ENCODE data around the gene CLIP4.
A peak's percentile ranks its signal among the peaks of the same experiment; 100 is the strongest.
"Not testable (repeated sequence)": the region's sequence is repeated elsewhere in the genome, so short reads cannot be mapped to it uniquely, and the experiment has no call there.

CLIP4 gene

DNA sequence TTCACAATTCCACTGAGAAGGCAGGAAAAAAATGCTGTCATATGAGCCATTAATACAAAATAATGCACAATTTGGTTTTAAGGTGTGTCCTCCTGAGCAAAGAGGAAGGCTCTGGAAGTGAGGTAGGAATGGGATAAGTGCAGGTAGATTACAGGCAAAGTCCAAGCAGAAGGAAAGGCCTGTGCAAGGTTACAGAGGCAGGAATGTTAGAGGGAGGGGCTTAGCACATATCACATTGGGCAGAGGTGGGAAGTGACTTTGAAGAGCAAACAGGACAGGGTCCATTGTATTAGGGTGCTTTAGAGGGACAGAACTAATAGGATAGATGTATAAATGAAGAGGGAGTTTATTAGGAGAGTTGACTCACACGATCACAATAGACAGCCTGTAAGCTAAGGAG is 14.7 kb upstream of the CLIP4 start:
- DNase-seq = no peak

DNA sequence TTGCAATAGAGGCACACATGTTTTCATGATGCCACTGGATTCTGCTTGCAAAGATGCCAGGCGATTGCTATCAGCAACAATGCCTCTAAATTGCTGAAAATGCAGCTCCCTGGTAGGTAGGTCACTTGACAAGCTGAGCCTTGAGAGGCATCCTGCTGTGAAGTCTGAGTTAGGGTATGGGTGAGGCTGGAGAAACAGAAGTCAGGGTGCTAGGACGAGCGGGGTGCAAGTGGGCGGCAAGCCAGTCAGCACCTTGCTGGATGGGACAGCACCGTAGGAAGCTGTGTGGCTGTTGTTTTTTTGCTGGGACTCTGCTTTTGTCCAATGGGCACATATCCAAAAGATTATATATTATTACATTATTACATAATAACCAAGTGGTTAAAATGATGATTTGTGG is 10.5 kb upstream of the CLIP4 start:
- no peak for DNase-seq

DNA sequence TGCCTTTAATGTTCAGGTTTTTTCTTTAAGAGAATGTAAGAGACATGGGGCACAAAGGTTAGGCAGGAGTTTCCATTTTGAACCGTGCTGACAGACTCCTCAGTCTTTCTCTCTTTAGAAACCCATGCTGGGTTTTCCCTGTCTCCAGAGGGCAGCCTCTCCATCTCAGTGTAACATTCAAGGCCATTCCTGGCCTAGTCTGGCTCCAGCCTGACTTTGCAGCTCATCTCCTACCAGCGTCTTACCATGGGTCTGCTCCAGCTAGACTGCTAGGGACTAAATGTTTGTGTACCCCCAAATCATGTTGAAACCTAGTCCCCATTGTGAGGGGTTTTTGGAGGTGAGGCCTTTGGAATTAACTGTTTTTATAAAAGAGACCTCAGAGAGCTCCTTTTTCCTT is 9.8 kb upstream of the CLIP4 start:
- DNase-seq = no peak

DNA sequence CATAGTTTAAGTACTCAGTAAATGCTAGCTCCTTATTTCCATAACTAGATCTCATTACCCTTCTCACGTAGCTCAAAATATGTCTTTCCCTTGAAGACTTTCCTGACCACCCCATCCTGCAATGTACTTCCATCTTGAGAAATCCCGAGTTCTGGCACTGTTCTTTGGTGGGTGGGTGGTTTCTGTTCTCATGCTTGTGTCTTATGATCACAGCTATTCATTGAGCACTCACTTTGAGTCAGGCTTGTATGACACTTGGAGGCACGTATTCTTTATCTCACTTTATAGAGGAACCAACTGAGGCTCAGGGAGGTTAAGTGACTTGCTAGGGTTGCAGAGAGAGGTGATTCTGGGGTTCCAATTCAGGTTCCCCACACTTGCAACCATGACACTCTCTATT is 9.0 kb upstream of the CLIP4 start:
- DNase-seq = no peak

DNA sequence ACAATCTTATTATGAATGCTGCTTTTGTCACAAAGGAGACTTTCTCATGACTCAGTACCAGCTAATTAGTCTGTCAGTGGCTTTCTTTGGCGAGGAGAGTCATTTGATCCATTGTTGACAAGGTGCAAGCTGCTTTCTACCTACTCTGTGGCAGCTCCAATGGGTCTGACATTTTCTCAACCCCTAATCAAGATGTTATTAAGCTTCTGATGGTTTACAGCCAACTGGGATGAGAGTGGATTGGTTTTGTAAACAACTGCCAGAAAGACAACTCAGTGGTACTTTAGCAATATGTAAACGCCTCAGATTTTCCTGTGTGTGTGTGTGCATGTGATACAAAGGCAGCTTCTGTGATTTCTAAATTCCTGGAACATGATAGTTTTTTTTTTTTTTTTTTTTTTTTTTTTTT is 8.2 kb upstream of the CLIP4 start:
- DNase-seq = no peak

DNA sequence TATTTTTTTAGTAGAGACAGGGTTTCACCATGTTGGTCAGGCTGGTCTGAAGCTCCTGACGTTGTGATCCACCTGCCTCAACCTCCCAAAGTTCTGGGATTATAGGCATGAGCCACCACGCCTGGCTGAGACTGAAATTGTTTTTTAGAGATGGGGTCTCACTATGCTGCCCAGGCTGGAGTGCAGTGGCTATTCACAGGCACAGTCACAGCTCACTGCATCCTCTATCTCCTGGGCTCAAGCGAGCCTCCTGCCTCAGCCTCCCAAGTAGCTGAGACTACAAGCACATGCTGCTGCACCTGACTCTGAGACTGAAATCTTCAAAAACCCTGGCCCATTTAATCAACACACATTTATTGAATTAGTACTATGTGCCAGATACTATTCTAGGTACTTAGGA is 7.7 kb upstream of the CLIP4 start:
- not testable (repeated sequence) for DNase-seq

DNA sequence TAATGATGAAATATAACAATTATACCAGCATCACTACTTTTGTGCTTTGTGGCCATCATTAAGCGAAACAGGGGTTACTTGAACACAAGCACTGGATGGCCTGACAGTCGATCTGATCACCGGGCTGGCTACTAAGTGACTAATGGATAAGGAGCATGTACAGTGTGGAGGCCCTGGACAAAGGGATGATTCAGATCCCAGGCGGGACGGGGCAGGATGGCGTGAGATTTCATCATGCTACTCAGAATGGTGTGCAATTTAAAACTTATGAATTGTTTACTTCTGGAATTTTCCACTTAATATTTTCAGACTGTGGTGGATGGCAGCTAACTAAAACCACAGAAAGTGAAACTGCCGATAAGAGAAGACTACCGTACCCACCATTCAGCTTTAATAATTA is 7.0 kb upstream of the CLIP4 start:
- DNase-seq = no peak

DNA sequence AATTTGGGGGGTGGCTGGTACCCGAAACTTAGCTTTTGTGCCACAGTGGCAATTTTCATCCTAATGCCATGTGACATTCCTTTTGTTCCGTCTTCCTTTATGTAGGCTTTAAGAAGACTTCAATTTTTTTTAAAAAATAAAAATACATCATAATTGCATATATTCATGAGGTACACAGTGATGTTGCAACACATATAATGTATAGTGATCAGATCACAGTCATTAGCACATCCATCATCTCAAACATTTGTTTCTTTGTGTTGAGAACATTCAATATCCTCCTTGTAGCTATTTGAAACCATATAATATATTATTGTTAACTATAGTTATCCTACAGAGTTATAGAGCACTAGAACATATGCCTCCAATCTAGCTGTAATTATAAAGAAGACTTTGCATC is 6.0 kb upstream of the CLIP4 start:
- DNase-seq = no peak

DNA sequence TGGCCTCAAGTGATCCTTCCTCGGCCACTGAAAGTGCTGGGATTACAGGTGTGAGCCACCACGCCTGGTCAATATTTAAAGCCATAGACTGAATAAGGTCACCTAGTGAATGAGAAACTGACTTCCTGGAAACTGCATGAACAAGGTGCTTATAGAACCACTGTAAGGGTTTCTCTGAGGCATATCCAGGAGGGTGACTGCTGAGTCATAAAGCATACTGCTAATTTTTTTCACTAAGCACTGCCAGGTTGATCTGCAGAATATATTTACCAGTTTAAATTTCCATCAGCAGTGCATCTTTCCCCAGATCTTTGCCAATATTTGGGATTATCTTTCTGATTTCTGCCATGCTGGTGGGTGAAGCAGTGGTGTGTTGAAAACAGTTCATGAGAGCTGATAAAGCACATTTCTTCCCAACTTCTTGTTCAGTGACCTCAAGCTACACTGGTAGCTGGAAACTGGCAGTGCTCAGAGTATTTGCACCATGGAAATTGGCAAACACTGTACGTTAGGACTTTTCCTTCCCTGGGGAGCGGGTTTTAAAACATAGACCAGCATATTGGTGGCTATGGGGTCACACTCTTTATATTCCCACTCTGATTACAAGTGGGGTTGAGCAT is 4.2 kb upstream of the CLIP4 start:
- no peak for DNase-seq

DNA sequence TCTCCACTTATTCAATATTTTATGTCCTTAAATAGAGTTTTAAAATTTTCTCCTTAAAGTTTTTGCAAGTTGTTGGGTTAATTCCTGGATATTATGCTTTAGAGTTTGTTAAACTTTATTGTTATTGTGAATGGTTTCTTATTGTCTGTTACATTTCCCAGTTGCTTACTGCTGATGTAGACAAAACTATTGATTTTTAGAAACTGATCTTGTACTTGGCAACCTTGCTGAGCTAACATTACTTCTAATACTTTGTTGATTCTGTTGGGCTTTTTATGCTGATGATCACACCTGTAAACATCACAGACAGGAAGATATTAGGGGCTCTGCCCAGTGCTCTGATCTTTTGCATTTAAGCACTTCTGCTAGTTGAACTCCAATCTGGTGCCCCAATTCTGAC is 2.8 kb upstream of the CLIP4 start:
- no peak for DNase-seq

DNA sequence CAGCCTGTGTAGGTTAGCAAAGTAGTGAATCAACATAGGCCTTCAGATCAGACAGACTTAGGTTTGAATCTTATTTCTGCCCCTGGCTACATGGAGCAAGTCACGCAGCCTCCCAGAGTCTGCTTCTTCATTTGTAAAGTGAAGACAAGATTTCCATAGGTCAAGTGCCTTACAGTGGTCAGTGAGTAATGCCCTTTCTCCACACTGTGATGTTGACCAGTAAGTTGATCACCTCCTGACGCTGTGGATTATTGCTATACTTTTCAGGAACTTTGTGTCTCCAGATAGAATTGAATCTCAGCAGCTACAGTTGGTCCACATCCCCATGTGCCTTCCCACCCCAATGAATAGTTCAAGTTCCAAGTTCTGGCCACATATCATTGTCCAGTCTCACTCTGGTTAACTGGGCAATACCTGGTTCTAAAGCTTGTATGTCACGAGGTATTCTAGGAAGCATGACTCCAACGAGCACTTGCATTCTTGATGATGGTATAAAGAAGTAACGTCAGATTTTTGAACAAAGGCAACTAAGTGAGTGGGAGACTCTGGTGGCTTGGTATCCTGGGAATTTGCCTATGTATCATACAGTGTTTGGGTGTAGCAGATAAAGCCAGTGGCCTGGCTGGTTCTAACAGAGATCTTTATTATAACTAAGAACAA is 2.1 kb upstream of the CLIP4 start:
- DNase-seq = no peak

DNA sequence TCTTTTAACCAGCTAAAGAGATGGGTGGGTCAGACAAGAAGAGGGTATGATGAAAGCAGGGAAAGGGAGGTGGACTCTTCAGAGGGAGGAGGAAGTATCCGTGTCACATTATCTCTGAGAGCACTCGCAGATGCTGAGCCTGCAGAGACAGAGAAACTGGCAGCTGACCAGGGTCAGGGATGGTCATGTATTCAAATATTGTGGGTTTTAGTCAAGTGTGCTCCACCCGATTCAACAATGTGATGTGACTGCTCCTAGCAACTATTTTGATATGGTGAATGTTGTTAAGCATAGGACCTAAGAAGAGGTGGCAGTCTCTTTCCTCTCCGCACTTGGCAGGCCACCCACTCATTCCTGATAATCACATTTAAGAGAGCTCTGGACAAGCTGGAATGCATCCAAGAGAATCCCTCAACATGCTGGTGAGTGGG is 1.3 kb upstream of the CLIP4 start:
- peak; percentile 73 for DNase-seq

DNA sequence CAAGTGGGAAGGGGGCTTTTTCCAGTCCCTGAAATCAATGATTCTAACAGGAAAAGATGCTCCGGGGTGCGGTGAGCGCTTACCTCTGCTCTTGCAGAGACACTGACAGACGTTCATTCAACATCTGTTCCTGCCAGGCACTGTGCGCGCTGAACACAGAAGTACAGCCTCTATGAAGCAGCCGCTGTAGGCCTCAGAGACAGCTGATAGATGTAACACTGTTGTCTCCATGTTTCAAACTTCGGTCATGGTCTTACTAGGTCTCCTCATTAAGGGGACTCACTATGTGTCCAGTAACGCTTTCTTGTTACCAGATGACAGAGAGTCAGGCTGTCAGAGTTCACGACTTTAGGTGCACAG is 649 bp upstream of the CLIP4 start:
- no peak for DNase-seq

DNA sequence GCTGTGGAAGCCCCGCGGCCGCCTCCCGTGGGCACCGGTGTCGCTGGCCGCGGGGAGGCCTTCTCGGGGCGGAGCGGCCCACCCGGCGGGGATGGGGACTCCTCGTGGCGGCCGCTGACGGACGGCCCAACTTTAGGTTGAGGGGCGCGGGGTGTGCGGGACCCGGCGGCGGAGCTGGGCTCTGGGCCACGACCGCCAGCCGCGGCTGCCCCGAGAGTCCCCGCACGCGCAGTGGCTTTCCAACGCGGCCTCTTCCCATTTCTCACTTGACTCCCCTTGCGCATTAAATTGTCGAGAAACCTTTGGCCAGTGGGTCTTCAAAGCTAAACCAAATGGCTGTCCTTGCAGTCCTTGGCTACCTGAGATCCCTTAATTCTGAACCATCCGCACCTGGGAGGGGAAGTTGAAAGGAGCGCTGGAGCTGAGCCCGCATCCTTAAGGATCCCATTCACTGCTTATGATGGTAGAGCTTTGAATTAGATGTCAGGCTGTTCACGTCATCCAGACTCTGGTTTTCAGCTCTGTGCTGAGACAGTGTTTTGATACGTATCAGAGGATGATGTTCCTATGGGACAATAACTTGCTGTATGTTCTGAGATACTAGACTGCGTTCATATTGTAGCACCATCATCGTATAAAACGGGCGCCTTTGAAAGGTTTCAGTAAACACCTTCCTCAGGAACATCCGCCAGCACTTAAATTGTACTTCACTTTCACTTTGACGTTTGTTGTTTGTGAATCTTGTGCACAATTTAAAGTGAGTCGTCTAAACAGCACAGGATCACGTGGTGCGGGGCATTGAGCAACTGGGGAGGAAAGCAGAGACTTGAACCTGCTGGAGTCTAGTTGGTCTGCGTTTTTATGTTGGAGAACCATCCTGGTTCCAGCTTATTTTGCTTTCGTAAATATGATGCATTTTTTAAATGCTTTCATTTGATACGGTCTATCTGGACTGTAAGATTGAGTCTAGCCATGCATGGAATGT is 874 bp downstream of the CLIP4 start:
- DNase-seq = no peak

DNA sequence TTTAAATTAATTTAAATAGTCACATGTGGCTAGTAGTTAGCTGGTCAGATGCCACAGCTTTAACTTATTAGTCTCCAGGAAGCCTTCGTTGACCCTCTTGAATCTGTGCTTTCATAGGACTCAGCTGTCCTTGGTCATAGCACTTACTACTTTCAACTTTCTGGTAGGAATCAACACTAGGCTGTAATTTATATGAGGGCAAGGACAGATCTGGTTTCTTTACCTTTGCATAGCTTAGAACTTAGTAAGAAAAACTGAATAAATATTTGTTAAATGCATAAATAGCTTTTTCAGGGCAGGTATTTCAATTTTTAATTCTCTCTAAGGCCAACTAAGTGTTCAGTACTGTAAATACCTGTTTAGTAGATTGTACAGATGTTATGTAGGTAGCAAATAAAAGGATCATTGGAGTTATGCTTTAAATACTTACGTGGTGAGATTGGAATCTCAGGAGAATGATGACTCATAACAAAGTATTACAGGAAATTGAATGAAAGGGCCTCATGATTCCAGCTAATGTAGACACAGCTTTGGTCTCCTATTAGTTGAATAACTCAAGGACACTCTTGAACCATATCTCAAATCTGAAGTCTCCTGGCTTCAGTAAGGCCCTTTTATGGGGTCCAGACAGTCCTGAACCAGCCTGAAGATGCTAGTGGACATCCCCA is 2.6 kb downstream of the CLIP4 start:
- no peak for DNase-seq

DNA sequence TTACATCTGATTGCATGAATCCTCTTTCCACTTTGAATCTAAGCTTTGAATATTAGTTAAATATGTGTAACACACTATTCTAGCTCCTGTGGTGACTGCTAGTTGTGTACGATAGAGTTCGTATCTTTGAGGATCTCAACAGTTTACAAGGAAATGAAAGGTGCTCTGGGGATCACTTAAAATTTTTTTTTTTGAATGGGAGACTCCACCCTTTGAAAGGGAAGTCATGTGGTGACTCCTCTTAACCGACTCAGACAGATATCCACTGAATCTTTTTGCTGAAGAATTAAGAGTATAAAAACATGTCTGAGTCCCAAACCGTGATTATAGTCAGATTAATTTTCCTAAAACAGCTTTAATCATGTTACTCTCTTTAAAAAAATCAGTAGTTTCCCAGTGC is 4.0 kb downstream of the CLIP4 start:
- no peak for DNase-seq

DNA sequence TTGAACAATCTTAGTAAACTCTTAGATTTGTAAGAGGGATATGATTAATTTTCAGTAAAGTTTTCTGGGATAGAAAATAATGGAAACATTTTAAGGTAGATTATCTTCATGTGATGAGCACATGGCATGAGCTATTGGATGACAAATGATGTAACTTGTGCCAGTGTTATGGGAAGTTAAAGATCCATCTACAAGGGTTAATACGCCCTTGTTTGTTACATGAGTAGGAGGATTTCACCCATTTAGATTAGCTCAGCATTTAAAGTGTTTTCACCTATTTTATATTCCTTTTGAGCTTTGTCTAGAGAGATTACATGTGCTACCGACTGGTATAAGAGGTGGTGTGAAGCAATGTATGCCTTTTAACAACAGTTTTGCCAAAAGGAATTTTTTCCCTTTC is 5.6 kb downstream of the CLIP4 start:
- no peak for DNase-seq

DNA sequence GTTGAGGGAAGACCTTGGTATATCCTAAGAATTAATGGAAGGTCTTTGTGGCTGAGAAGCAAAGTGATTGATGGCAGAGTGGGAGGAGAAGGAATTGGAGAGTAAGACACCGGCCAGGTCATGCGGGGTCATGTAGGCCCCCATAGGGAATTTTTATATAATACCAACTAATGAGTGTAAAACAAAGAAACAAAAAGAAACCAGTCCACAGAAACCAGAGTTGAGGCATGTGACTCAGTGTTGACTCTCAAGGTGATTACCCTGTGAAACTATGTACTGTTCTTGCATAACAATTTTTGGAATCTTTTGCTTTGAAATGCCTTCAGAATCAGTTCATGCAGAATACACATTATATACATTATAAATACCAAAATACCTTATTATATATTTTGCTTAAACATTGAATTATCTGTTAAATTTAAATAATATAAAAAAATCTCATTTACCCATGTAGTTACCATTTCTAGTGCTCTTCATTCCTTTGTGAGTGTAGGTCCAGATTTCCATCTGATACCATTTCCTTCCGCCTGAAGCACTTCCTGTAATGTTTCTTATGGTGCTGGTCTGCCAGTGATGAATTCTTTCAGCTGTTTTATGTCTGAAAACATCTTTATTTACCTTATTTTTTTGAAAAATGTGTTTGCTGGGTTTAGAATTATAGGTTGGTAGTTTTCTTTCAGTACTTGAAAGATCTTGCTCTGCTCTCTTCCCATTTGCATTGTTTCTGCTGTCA is 8.6 kb downstream of the CLIP4 start:
- no peak for DNase-seq

DNA sequence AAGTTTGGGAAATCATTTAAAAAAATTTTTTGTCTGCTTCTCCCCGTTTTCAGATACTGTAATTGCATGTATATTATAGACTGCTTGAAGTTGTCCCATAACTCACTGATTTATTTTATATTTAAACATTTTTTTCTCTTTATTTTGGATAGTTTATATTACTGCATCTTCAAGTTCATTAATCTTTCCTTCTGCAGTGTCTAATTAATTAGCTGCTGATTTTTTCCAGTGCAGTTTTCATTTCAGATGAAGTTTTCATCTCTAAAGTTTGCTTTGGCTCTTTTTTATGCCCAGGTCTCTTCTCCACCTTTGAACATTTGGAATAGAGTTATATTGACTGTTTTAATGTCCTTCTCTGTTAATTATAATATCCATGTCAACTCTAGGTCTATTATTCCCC is 9.3 kb downstream of the CLIP4 start:
- no peak for DNase-seq

DNA sequence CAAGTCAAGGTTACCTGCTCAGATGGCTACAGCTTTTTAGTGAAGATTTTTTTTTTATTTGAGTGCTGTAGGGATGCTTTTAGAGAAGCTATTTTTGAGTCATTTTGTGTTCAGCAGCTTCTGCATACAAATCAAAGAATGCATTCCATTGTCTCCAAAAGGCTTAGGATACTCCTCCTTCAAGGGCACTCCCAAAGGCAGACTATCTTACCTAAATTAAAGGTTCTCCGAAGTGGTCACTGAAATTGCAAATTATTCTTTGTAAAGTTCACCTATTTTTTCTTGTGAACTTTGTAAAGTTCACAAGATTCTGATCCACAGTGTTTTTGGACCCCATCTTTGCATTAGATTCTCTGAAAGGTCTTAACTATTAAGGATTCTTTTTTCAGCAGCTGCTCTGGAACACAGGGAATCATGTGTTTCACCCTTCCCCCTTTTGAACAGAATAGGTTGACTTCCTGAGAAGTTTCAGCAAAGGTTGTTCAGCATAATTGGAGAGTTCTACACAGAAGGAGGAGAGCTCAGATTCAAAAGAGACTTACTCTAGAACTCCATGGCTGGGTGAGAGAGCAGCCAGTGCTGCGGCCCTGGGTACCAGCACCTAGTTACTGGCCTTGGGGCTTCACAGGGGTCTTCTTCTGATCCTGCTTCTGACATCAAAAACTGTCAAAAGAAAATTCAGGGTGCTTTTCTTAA is 14.5 kb downstream of the CLIP4 start:
- DNase-seq = no peak

DNA sequence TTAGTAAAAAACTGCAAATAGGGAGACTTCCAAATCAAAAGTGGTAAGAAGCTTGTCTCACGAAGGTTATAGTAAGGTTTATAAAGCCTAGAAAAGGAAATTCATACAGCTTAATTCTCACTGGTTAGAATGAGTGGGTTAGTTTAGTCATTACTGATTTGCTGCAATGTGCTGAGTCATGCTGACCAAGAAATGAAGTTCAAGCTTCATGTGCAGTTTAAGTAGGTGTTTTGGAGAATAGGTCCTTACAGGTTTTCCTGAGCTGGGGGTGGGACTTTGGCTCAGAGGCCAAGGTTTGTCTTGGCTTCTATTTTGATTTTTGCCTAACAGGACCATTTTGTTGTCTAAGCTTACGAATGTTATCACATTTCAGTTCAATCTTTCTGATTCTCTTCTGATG is 15.1 kb downstream of the CLIP4 start:
- no peak for DNase-seq

DNA sequence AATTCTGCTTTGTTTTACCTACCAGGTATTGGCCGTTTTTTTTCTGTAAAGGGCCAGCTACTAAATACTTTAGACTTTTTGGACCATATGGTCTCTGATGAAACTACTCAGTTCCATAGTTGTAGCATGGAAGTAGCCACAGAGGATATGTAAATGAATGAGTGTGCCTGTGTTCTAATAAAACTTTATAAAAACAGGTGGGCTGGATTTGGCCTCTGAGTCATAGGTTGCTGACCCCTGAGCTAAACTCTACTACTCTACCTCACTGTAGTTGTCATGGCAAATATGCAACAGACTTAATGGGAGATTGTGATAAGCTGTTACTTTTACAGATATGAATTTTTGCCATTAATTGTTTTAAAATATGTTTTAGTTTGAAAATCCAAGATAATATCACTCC is 19.7 kb downstream of the CLIP4 start:
- no peak for DNase-seq

All from NCI-H510A (cell line).